ENCODE results near the gene CACNB2. TPM values are rescaled to one million over a fixed set of nuclear protein-coding genes. Genes with fewer than 3 reads are reported as not detected.

The CACNB2 gene
- total RNA-seq, 1 experiment from 2014 or later = not detected

DNA sequence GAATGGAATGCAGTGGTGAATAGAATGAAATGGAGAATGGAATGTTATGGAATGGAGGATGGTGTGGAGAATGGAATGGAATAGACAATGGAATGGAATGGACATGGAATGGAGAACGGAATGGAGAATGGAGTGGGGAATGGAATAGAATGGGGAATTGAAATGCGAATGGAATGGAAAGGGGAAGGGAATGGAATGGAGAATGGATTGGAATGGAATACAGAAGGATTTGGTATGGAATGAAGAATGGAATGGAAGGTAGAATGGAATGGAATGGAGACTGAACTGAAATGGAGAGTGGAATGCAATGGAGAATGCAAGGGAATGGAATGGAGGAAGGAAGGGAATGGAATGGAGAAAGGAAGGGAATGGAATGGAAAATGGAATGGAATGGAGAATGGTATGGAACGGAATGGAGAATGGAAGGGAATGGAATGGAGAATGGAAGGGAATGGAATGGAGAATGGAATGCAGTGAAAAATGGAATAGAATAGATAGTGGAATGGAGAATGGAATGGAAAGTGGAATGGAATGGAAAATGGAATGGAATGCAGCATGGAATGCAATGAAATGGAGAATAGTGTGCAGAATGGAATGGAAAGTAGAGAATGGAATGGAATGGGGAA is 416.4 kb downstream of the CACNB2 start:
- no peak overlapping the region for H3K4me3 ChIP-seq
- no TSS peak for BruUV-seq (replicated peaks)
- H4K20me1 ChIP-seq (ENCODE audit: insufficient read depth) = no peaks in the 10 kb centered on the region
- TF ChIP-seq, protein P1, sequence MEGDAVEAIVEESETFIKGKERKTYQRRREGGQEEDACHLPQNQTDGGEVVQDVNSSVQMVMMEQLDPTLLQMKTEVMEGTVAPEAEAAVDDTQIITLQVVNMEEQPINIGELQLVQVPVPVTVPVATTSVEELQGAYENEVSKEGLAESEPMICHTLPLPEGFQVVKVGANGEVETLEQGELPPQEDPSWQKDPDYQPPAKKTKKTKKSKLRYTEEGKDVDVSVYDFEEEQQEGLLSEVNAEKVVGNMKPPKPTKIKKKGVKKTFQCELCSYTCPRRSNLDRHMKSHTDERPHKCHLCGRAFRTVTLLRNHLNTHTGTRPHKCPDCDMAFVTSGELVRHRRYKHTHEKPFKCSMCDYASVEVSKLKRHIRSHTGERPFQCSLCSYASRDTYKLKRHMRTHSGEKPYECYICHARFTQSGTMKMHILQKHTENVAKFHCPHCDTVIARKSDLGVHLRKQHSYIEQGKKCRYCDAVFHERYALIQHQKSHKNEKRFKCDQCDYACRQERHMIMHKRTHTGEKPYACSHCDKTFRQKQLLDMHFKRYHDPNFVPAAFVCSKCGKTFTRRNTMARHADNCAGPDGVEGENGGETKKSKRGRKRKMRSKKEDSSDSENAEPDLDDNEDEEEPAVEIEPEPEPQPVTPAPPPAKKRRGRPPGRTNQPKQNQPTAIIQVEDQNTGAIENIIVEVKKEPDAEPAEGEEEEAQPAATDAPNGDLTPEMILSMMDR (conservative IDR thresholded peaks at IDR 0.05) = no peak
- TF ChIP-seq EZH2 (IDR thresholded peaks at IDR 0.05; ENCODE audit: low read depth) = no peak
- POLR2A ChIA-PET (ENCODE audit: unreplicated experiment) = no interaction called here
- no peaks in the 10 kb centered on the region for H3K9me2 ChIP-seq (ENCODE audit: insufficient read depth)
- no peak overlapping the region for H3K27ac ChIP-seq
- no peaks in the 10 kb centered on the region for H3K27me3 ChIP-seq (ENCODE audit: insufficient read depth, low read depth)
- H3K4me2 ChIP-seq = no peak overlapping the region
- intact Hi-C loops (cut with micrococcal nuclease; ENCODE audit: unreplicated experiment) = no loop called here
- H3K9me3 ChIP-seq (ENCODE audit: insufficient read depth, low read depth) = no peaks in the 10 kb centered on the region; the same call in 1 of the 2 replicates
- no peaks in the 10 kb centered on the region for H3F3A ChIP-seq (ENCODE audit: insufficient read depth, low read depth)
- no peaks in the 10 kb centered on the region for H3K79me2 ChIP-seq (ENCODE audit: low read depth)
- H3K4me1 ChIP-seq (replicated peaks; ENCODE audit: insufficient read depth) = no peaks in the 10 kb centered on the region
- H3K36me3 ChIP-seq (ENCODE audit: low read depth) = no peaks in the 10 kb centered on the region
- CTCF ChIA-PET = no interaction called here
- no peak overlapping the region for H2AFZ ChIP-seq
- no peak for DNase-seq

DNA sequence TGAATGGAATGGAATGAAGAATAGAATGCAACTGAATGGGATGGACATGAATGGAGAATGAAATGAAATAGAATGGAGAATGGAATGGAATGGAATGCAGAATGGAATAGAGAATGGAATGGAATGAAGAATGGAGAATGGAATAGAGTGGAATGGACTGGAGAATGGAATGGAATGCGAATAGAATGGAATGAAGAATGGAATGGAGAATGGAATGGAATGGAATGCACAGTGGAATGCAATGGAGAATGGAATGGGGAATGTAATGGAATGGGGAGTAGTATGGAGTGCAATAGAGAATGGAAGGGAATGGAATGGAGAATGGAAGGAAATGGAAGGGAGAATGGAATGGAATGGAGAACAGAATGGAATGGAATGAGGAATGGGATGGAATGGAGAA is 417.7 kb downstream of the CACNB2 start:
- Histone ChIP-seq H3K4me3 (no peak overlapping the region), H3K27me3 (ENCODE audit: insufficient read depth, low read depth) (no peaks in the 10 kb centered on the region), H3K9me3 (ENCODE audit: insufficient read depth, low read depth) (no peaks in the 10 kb centered on the region; the same call in 1 of the 2 replicates), H3K4me2 (no peak overlapping the region), H3F3A (ENCODE audit: insufficient read depth, low read depth) (no peaks in the 10 kb centered on the region), H3K9me2 (ENCODE audit: insufficient read depth) (no peaks in the 10 kb centered on the region), H3K36me3 (ENCODE audit: low read depth) (no peaks in the 10 kb centered on the region), H2AFZ (no peak overlapping the region), H3K4me1 (replicated peaks; ENCODE audit: insufficient read depth) (no peaks in the 10 kb centered on the region), H4K20me1 (ENCODE audit: insufficient read depth) (no peaks in the 10 kb centered on the region), H3K27ac (no peak overlapping the region), H3K79me2 (ENCODE audit: low read depth) (no peaks in the 10 kb centered on the region)
- CTCF ChIA-PET = no interaction called here
- intact Hi-C loops (cut with micrococcal nuclease; ENCODE audit: unreplicated experiment) = no loop called here
- no TSS peak for BruUV-seq (replicated peaks)
- POLR2A ChIA-PET (ENCODE audit: unreplicated experiment) = no interaction called here
- TF ChIP-seq, protein P1 (conservative IDR thresholded peaks at IDR 0.05) = no peak
- no peak for TF ChIP-seq EZH2 (IDR thresholded peaks at IDR 0.05; ENCODE audit: low read depth)
- DNase-seq = no peak

DNA sequence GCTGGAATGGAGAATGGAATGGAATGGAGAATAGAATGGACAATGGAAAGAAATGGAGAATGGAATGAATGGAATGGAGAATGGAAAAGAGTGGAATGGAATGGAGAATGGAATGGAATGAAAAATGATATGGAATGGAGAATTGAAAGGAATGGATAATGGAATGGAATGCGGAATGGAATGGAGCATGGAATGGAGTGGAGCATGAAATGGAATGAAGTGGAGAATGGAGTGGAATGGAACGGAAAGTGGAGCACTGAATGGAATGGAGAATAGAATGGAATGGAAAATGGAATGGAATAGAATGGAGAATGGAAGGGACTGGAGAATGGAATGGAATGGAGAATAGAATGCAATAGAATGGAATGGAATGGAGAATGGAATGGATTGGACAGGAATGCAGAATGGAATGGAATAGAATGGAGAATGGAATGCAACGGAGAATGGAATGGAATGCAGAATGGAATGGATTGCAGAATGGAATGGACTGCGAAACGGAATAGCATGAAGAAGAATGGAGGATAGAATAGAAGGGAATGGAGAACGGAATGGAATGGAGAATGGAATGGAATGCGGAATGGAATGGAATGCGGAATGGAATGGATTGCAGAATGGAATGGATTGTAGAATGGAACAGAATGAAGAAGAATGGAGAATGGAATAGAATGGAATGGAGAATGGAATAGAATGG is 421.8 kb downstream of the CACNB2 start:
- Histone ChIP-seq H3K36me3 (ENCODE audit: low read depth) (no peaks in the 10 kb centered on the region), H3K4me1 (replicated peaks; ENCODE audit: insufficient read depth) (no peaks in the 10 kb centered on the region), H4K20me1 (ENCODE audit: insufficient read depth) (no peaks in the 10 kb centered on the region), H3F3A (ENCODE audit: insufficient read depth, low read depth) (no peaks in the 10 kb centered on the region), H3K4me3 (no peak overlapping the region), H3K79me2 (ENCODE audit: low read depth) (no peaks in the 10 kb centered on the region), H3K9me2 (ENCODE audit: insufficient read depth) (no peaks in the 10 kb centered on the region), H3K27me3 (ENCODE audit: insufficient read depth, low read depth) (no peaks in the 10 kb centered on the region), H3K27ac (no peak overlapping the region), H3K9me3 (ENCODE audit: insufficient read depth, low read depth) (no peaks in the 10 kb centered on the region), H3K4me2 (no peak overlapping the region), H2AFZ (no peak overlapping the region)
- no TSS peak for BruUV-seq (replicated peaks)
- DNase-seq = no peak
- CTCF ChIA-PET = no interaction called here
- POLR2A ChIA-PET (ENCODE audit: unreplicated experiment) = no interaction called here
- intact Hi-C loops (cut with micrococcal nuclease; ENCODE audit: unreplicated experiment) = no loop called here
- TF ChIP-seq, protein P1 (conservative IDR thresholded peaks at IDR 0.05) = no peak
- TF ChIP-seq EZH2 (IDR thresholded peaks at IDR 0.05; ENCODE audit: low read depth) = no peak
